ENCODE results near the gene TMEM59. TPM values are rescaled to one million over a fixed set of nuclear protein-coding genes. Genes with fewer than 3 reads are reported as not detected.
A peak's percentile ranks its signal among the peaks of the same experiment; 100 is the strongest.
"Not testable (repeated sequence)": the region's sequence is repeated elsewhere in the genome, so short reads cannot be mapped to it uniquely, and the experiment has no call there.

The TMEM59 gene
- total and polyA plus RNA-seq, 12 donors, result 98.2 to 474 (median 342) TPM

GRCh38 chr1:54008876-54009275, 44.1 kb downstream of the TMEM59 start:
- Histone ChIP-seq H3K27ac (no peak overlapping the region), H3K27me3 (peaks cover 0 to 26% (median 9%) of the 10 kb centered on the region in 7 donors), H3K4me1 (no peaks in the 10 kb centered on the region), H3K36me3 (no peaks in the 10 kb centered on the region), H3K9me3 (no peaks in the 10 kb centered on the region), H3K4me3 (no peak overlapping the region)
- DNase-seq (no peak), ATAC-seq (no peak)
- no peak for TF ChIP-seq CTCF (IDR thresholded peaks at IDR 0.05)
- 78 to 85% methylated on average over 13 of the region's 13 CpGs for WGBS, 2 donors
- intact Hi-C loops (cut with DNase I), result no loop called here

GRCh38 chr1:54007613-54008012, 45.4 kb downstream of the TMEM59 start:
- Histone ChIP-seq H3K4me1 (no peaks in the 10 kb centered on the region), H3K36me3 (no peaks in the 10 kb centered on the region), H3K27me3 (peaks cover 0 to 16% (median 0%) of the 10 kb centered on the region in 7 donors), H3K4me3 (no peak overlapping the region), H3K27ac (no peak overlapping the region), H3K9me3 (no peaks in the 10 kb centered on the region)
- ATAC-seq (no peak), DNase-seq (no peak)
- no peak for TF ChIP-seq CTCF (IDR thresholded peaks at IDR 0.05)
- intact Hi-C loops (cut with DNase I), result no loop called here
- 89 to 93% methylated on average over 4 of the region's 4 CpGs for WGBS, 2 donors

GRCh38 chr1:54006508-54006907, 46.5 kb downstream of the TMEM59 start:
- WGBS, 2 donors, result 74 to 78% methylated on average over 4 of the region's 4 CpGs
- TF ChIP-seq CTCF (IDR thresholded peaks at IDR 0.05), result no peak
- Histone ChIP-seq H3K4me1 (no peaks in the 10 kb centered on the region), H3K9me3 (no peaks in the 10 kb centered on the region), H3K36me3 (no peaks in the 10 kb centered on the region), H3K4me3 (no peak overlapping the region), H3K27ac (no peak overlapping the region), H3K27me3 (peaks cover 0 to 13% (median 0%) of the 10 kb centered on the region in 7 donors)
- DNase-seq, result no peak
- intact Hi-C loops (cut with DNase I), result no loop called here
- ATAC-seq, result no peak

DNA sequence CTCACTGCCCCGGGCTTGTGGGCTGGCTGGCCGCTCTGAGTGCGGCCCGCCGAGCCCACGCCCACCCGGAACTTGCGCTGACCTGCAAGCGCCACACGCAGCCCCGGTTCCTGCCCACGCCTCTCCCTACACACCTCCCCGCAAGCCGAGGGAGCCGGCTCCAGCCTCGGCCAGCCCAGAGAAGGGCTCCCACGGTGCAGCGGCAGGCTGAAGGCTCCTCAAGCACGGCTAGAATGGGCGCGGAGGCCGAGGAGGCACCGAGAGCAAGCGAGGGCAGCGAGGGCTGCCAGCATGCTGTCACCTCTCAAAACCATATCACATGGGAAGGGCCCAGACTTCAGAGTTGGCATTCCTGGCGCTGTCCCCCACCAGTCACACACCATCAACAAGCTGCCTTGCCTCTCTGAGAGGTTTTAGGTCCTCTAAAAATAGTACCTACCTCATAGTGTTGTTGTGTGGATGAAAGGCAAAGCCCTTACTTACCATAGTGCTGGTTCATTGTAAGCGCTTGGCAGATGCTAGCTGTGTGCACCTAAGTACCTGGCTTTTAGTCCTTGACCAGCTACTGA, 48.4 kb downstream of the TMEM59 start:
- ATAC-seq (peak in 7 of 8 donors; percentile 67 to 86 (median 72)), DNase-seq (no peak)
- no peaks in the 10 kb centered on the region for H3K9me3 ChIP-seq
- no peak overlapping the region for H3K27ac ChIP-seq
- 89 to 93% methylated on average over 19 to 27 of the region's 27 CpGs for WGBS, 2 donors
- TF ChIP-seq CTCF (IDR thresholded peaks at IDR 0.05), result no peak
- intact Hi-C loops (cut with DNase I), result no loop called here
- H3K27me3 ChIP-seq, result peaks cover 0 to 5% (median 0%) of the 10 kb centered on the region in 7 donors
- H3K4me3 ChIP-seq, result no peak overlapping the region
- no peaks in the 10 kb centered on the region for H3K4me1 ChIP-seq
- no peaks in the 10 kb centered on the region for H3K36me3 ChIP-seq

DNA sequence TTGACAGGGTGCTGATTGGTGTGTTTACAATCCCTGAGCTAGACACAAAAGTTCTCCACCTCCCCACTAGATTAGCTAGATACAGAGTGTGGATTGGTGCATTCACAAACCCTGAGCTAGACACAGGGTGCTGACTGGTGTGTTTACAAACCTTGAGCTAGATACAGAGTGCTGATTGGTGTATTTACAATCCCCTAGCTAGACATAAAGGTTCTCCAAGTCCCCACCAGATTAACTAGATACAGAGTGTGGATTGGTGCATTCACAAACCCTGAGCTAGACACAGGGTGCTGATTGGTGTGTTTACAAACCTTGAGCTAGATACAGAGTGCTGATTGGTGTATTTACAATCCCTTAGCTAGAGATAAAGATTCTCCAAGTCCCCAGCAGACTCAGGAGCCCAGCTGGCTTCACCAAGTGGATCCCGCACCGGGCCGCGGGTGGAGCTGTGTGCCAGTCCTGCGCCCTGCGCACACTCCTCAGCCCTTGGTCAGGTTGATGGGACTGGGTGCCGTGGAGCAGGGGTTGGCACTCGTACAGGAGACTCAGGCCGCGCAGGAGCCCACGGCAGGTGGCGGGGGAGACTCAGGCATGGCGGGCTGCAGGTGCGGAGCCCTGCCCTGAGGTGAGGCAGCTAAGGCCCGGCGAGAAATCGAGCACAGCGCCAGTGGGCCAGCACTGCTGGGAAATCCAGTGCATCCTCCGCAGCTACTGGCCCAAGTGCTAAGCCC, 49.1 kb downstream of the TMEM59 start:
- ATAC-seq, result peak in 1 of 8 donors; percentile 45
- H3K27me3 ChIP-seq; H3K4me3 ChIP-seq; H3K9me3 ChIP-seq; H3K27ac ChIP-seq; intact Hi-C loops (cut with DNase I); DNase-seq; H3K4me1 ChIP-seq; H3K36me3 ChIP-seq: not testable (repeated sequence)
- 92 to 97% methylated on average over 19 of the region's 19 CpGs for WGBS, 2 donors

All from heart right ventricle (tissue), 16 donors.